Measurements from ENCODE around the gene XRCC3. TPM values are rescaled to one million over a fixed set of nuclear protein-coding genes. Genes with fewer than 3 reads are reported as not detected.

The XRCC3 gene
- total RNA-seq, 1 donor from 2014 or later: 30.2 TPM

DNA sequence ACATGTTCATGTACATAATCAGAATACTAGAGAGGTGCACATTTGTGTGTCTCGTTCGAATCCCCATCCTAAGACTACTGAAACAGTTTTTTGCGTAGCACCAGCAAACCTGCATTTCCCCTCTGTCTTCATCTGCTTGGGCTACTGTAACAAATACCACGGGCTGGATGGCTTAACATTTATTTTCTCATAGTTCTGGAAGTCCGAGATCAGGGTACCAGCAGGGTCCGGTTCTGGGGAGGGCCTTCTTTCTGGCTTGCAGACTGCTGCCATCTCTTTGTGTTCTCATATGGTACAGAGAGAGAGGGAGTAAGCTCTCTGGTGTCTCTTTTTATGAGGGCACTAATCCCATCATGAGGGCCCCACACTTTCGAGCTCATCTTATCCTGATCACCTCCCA, 55.6 kb downstream of the XRCC3 start:
- TF ChIP-seq, protein P1, sequence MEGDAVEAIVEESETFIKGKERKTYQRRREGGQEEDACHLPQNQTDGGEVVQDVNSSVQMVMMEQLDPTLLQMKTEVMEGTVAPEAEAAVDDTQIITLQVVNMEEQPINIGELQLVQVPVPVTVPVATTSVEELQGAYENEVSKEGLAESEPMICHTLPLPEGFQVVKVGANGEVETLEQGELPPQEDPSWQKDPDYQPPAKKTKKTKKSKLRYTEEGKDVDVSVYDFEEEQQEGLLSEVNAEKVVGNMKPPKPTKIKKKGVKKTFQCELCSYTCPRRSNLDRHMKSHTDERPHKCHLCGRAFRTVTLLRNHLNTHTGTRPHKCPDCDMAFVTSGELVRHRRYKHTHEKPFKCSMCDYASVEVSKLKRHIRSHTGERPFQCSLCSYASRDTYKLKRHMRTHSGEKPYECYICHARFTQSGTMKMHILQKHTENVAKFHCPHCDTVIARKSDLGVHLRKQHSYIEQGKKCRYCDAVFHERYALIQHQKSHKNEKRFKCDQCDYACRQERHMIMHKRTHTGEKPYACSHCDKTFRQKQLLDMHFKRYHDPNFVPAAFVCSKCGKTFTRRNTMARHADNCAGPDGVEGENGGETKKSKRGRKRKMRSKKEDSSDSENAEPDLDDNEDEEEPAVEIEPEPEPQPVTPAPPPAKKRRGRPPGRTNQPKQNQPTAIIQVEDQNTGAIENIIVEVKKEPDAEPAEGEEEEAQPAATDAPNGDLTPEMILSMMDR (IDR thresholded peaks at IDR 0.05; ENCODE audit: unreplicated experiment): no peak
- Mint-ChIP-seq H3K4me1 (ENCODE audit: low read depth) (no peaks in the 10 kb centered on the region), H3K36me3 (ENCODE audit: insufficient read depth) (peaks cover 30% of the 10 kb centered on the region), H3K27ac (no peak overlapping the region), H3K27me3 (no peaks in the 10 kb centered on the region), H3K9me3 (ENCODE audit: low read depth) (no peaks in the 10 kb centered on the region), H3K4me3 (ENCODE audit: low read depth) (no peak overlapping the region)
- DNase-seq (ENCODE audit: low spot score, unreplicated experiment): no peak

DNA sequence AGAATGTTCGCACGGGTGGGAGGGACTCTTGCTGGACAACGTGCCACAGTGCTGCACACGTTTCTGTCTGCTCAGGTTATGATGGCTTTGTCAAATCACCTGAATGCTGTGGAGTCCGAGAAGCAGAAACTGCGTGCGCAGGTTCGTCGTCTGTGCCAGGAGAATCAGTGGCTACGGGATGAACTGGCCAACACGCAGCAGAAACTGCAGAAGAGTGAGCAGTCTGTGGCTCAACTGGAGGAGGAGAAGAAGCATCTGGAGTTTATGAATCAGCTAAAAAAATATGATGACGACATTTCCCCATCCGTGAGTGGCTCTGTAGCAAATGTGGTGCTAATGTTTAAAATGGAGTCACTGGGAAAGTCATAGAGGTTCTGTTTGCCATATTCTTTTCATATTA, 57.8 kb downstream of the XRCC3 start:
- H3K27me3 Mint-ChIP-seq: no peaks in the 10 kb centered on the region
- H3K27ac Mint-ChIP-seq: no peak overlapping the region
- peaks cover 28% of the 10 kb centered on the region for H3K36me3 Mint-ChIP-seq (ENCODE audit: insufficient read depth)
- TF ChIP-seq, protein P1 (IDR thresholded peaks at IDR 0.05; ENCODE audit: unreplicated experiment): no peak
- H3K4me3 Mint-ChIP-seq (ENCODE audit: low read depth): no peak overlapping the region
- H3K9me3 Mint-ChIP-seq (ENCODE audit: low read depth): no peaks in the 10 kb centered on the region
- DNase-seq (ENCODE audit: low spot score, unreplicated experiment): no peak
- H3K4me1 Mint-ChIP-seq (ENCODE audit: low read depth): no peaks in the 10 kb centered on the region

DNA sequence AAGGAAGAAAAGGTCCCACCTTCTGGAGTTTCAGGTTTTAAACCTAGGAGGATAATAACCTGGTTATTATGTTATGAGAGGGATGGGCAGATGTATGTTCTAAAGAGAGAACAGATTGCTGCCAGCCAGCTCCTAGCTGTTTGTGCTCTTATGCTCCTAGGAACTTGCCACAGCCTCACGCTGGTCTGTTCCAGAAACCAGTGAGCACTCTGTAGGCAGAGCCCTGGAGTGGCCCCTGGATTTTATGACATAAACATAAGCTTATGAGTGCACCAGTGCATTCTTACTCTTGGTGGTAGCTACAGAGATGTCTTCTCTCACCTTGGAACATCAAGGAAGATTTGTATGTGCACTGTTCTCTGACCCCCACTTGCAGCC, 58.5 kb downstream of the XRCC3 start:
- DNase-seq (ENCODE audit: low spot score, unreplicated experiment): no peak
- no peaks in the 10 kb centered on the region for H3K27me3 Mint-ChIP-seq
- TF ChIP-seq, protein P1 (IDR thresholded peaks at IDR 0.05; ENCODE audit: unreplicated experiment): no peak
- no peak overlapping the region for H3K4me3 Mint-ChIP-seq (ENCODE audit: low read depth)
- H3K27ac Mint-ChIP-seq: no peak overlapping the region
- H3K4me1 Mint-ChIP-seq (ENCODE audit: low read depth): peaks cover 2% of the 10 kb centered on the region
- no peaks in the 10 kb centered on the region for H3K9me3 Mint-ChIP-seq (ENCODE audit: low read depth)
- H3K36me3 Mint-ChIP-seq (ENCODE audit: insufficient read depth): peaks cover 23% of the 10 kb centered on the region

DNA sequence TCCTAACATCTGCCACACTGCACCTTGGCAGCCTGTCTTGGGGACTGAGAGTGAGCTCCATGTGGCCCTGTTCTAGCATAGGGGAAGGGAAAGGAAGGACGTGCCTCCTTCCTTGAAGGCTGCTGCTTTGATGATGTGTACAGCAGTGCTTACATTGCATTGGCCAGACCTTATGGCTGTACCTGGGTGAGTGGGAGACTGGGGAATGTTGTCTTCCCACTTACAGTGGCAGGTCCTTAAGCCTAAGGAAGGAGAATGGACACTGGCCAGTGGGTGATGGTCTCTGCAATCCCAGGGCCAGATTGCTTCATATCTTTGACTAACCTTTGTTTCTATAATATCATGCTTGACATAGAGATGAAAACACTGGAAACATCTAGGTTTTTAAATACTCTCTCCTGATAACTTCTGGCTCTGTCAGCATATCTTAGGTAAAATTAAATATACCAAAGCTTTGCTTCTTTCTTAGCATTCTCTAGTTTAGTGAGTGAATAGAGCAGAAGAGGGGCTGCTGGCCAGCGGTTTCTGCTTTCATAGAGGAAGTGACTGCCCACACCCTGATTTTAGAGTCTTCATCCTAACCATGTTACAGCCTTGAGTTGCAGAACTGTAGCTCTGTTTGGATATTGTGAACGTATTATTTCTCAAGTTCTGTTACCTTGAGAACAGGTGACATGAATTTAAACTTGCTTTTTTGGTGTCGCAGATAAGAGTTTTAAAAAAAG, 59.1 kb downstream of the XRCC3 start:
- Mint-ChIP-seq H3K27ac (no peak overlapping the region), H3K4me3 (ENCODE audit: low read depth) (no peak overlapping the region), H3K4me1 (ENCODE audit: low read depth) (peaks cover 2% of the 10 kb centered on the region), H3K36me3 (ENCODE audit: insufficient read depth) (peaks cover 21% of the 10 kb centered on the region), H3K9me3 (ENCODE audit: low read depth) (no peaks in the 10 kb centered on the region), H3K27me3 (no peaks in the 10 kb centered on the region)
- DNase-seq (ENCODE audit: low spot score, unreplicated experiment): no peak
- TF ChIP-seq, protein P1 (IDR thresholded peaks at IDR 0.05; ENCODE audit: unreplicated experiment): no peak

DNA sequence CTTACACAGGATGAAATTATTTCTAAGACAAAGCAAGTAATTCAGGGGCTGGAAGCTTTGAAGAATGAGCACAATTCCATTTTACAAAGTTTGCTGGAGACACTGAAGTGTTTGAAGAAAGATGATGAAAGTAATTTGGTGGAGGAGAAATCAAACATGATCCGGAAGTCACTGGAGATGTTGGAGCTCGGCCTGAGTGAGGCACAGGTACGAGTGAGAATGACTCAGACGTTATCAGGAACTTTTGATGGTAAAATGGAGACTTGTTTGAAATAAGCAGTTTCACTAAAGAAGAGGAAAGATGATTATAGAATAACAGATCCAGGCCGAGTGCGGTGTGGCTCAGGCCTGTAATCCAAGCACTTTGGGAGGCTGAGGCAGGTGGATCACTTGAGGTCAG, 60.6 kb downstream of the XRCC3 start:
- Mint-ChIP-seq H3K27ac (peak overlapping the region; percentile 60), H3K27me3 (no peaks in the 10 kb centered on the region), H3K4me3 (ENCODE audit: low read depth) (no peak overlapping the region), H3K9me3 (ENCODE audit: low read depth) (no peaks in the 10 kb centered on the region), H3K36me3 (ENCODE audit: insufficient read depth) (peaks cover 18% of the 10 kb centered on the region), H3K4me1 (ENCODE audit: low read depth) (peaks cover 2% of the 10 kb centered on the region)
- no peak for DNase-seq (ENCODE audit: low spot score, unreplicated experiment)
- TF ChIP-seq, protein P1 (IDR thresholded peaks at IDR 0.05; ENCODE audit: unreplicated experiment): no peak

All from progenitor cell of endocrine pancreas (in vitro differentiated cells).